OCI-LY7 (cell line): ENCODE data around the gene CDR2L. TPM values are rescaled to one million over a fixed set of nuclear protein-coding genes. Genes with fewer than 3 reads are reported as not detected.
A peak's percentile ranks its signal among the peaks of the same experiment; 100 is the strongest.

Experiments used
- BruUV-seq: library from RNA; stranded (reverse); fragments of 400-500 nt; replicated peaks from 2 replicates; lab custom pipeline; 2021; lab: Mats Ljungman, UMichigan
- CTCF ChIA-PET: fragments of 300-600 bp; sonication (Branson Sonifier 250); formaldehyde crosslinking; loops from one replicate; lab custom pipeline; 2022; ENCODE audit warnings: antibody characterized with exemption; ENCODE audit not compliant: unreplicated experiment; lab: Charles Lee
- POLR2A ChIA-PET: fragments of 300-600 bp; sonication (Branson Sonifier 250); formaldehyde crosslinking; loops from one replicate; lab custom pipeline; 2022; ENCODE audit warnings: antibody characterized with exemption; lab: Charles Lee
- DNase-seq: peaks from one replicate; pipeline ENCODE4 v3.0.0-alpha.2; 2015; ENCODE audit warnings: low spot score
- H2AFZ ChIP-seq: fragments of 200-600 bp; sonication (generic), shearing (Covaris generic); 2 replicates; pipeline ENCODE4 v1.6.1; 2014; ENCODE audit warnings: mild to moderate bottlenecking, antibody characterized with exemption, low read length, moderate library complexity
- H3K27ac ChIP-seq: fragments of 200-600 bp; sonication (generic); 2 replicates; pipeline ENCODE4 v1.5.1; 2014; ENCODE audit warnings: mixed run types, low read depth, mild to moderate bottlenecking, moderate library complexity, low read length, inconsistent platforms; ENCODE audit not compliant: poor library complexity, severe bottlenecking
- H3K36me3 ChIP-seq: fragments of 200-600 bp; sonication (generic); 2 replicates; pipeline ENCODE4 v1.6.1; 2014; ENCODE audit warnings: mild to moderate bottlenecking, antibody characterized with exemption, low read length, moderate library complexity, mixed read lengths; ENCODE audit not compliant: insufficient read depth
- H3K4me1 ChIP-seq: fragments of 200-600 bp; sonication (generic); 2 replicates; pipeline ENCODE4 v1.5.1; 2014; ENCODE audit warnings: mild to moderate bottlenecking, low read length; ENCODE audit not compliant: insufficient read depth, poor library complexity, severe bottlenecking
- H3K4me2 ChIP-seq: fragments of 200-600 bp; sonication (generic); 2 replicates; pipeline ENCODE4 v1.6.1; 2014; ENCODE audit warnings: mild to moderate bottlenecking, low read length
- H3K4me3 ChIP-seq: fragments of 200-600 bp; sonication (generic); 2 replicates; pipeline ENCODE4 v1.5.1; 2014; ENCODE audit warnings: mild to moderate bottlenecking, low read depth, low read length; ENCODE audit not compliant: poor library complexity, severe bottlenecking
- H3K79me2 ChIP-seq: fragments of 200-600 bp; sonication (generic); 2 replicates; pipeline ENCODE4 v1.6.1; 2016; ENCODE audit warnings: low read depth, mild to moderate bottlenecking, low read length, moderate library complexity, mixed read lengths; ENCODE audit not compliant: insufficient read depth
- H3K9me2 ChIP-seq: fragments of 200-600 bp; sonication (generic); 2 replicates; pipeline ENCODE4 v1.6.1; 2016; ENCODE audit warnings: mild to moderate bottlenecking, low read length, mixed read lengths; ENCODE audit not compliant: insufficient read depth
- H3K9me3 ChIP-seq: fragments of 200-600 bp; sonication (generic); 2 replicates; pipeline ENCODE4 v1.6.1; 2014; ENCODE audit warnings: mild to moderate bottlenecking, mixed run types, low read length, mixed read lengths
- H4K20me1 ChIP-seq: fragments of 200-600 bp; sonication (generic); 2 replicates; pipeline ENCODE4 v1.6.1; 2014; ENCODE audit warnings: mild to moderate bottlenecking, antibody characterized with exemption, low read length, moderate library complexity, mixed read lengths; ENCODE audit not compliant: insufficient read depth
- EZH2phosphoT487 ChIP-seq: fragments of 200-600 bp; sonication (generic); IDR thresholded peaks from 2 replicates; pipeline ENCODE4 v1.6.1; 2018; ENCODE audit warnings: low read depth, borderline replicate concordance, mild to moderate bottlenecking, mixed run types, antibody characterized with exemption, low read length, moderate library complexity, mixed read lengths
- intact Hi-C: fragments of 100-400 bp; cut with micrococcal nuclease; formaldehyde crosslinking; loops from one replicate; pipeline ENCODE4 v1.10.0; 2022; ENCODE audit not compliant: unreplicated experiment
- total RNA-seq, 2 experiments: library from RNA; depleted of rRNA in 1 of 2; stranded (reverse); fragments of >200 nt in 1 of 2; shearing (Covaris generic) in 1 of 2; gene quantifications; 2 replicates each; pipeline ENCODE4 v1.2.3, GENCODE V29; 2014 to 2022
- TF ChIP-seq, protein P1 (sequence below): fragments of 200-600 bp; sonication (generic); conservative IDR thresholded peaks from 2 replicates; pipeline ENCODE4 v1.5.1; 2014; ENCODE audit warnings: mild to moderate bottlenecking, antibody characterized with exemption, low read length, moderate library complexity, mixed read lengths

The CDR2L gene
- total RNA-seq, 2 experiments from 2014 or later = 0.49 to 0.79 TPM

DNA sequence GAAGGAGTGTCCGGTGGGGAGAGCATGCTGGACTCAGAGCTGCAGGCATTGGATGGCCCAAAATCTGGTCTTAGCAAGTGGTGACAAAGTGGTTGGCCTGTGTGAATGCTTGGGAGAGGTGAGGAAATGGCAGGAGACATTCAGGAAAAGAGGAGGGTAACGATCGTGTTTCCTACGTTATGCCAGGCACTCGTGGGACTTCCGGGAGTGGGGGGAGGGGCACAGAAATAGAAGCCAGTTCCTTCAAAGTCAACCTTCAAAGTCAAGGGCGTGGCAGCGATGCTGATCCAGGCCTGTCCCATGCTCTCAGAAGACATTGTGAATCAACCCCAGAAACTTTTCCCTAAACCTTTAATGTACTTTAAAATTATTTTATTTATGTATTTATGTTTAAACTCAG is 47.9 kb upstream of the CDR2L start:
- Histone ChIP-seq H3K79me2 (no peaks in the 10 kb centered on the region), H3K4me2 (0 out of 2 replicates have a peak overlapping the region, but pooled peaks have one; percentile 15), H3K4me3 (no peak overlapping the region), H3K36me3 (no peaks in the 10 kb centered on the region), H2AFZ (0 out of 2 replicates have a peak overlapping the region, but pooled peaks have one; percentile 21), H3K9me3 (no peaks in the 10 kb centered on the region), H3K9me2 (no peaks in the 10 kb centered on the region), H4K20me1 (no peaks in the 10 kb centered on the region), H3K4me1 (peaks cover 5% of the 10 kb centered on the region), H3K27ac (no peak overlapping the region)
- intact Hi-C loops = no loop called here
- TF ChIP-seq EZH2phosphoT487 = no peak
- TF ChIP-seq, protein P1, sequence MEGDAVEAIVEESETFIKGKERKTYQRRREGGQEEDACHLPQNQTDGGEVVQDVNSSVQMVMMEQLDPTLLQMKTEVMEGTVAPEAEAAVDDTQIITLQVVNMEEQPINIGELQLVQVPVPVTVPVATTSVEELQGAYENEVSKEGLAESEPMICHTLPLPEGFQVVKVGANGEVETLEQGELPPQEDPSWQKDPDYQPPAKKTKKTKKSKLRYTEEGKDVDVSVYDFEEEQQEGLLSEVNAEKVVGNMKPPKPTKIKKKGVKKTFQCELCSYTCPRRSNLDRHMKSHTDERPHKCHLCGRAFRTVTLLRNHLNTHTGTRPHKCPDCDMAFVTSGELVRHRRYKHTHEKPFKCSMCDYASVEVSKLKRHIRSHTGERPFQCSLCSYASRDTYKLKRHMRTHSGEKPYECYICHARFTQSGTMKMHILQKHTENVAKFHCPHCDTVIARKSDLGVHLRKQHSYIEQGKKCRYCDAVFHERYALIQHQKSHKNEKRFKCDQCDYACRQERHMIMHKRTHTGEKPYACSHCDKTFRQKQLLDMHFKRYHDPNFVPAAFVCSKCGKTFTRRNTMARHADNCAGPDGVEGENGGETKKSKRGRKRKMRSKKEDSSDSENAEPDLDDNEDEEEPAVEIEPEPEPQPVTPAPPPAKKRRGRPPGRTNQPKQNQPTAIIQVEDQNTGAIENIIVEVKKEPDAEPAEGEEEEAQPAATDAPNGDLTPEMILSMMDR = no peak
- ChIA-PET POLR2A (interaction anchor here (0.6 kb wide), 1 partner anchor 201 kb away, joined by 3 read pairs; no protein-coding TSS in a partner anchor), CTCF (interaction anchor here (1.4 kb wide), 1 partner anchor 22 kb away, joined by 4 read pairs; no protein-coding TSS in a partner anchor)
- BruUV-seq = no TSS peak
- DNase-seq = no peak

GRCh38 chr17:74941128-74941725 is 46.2 kb upstream of the CDR2L start:
- Histone ChIP-seq H3K79me2 (no peaks in the 10 kb centered on the region), H3K9me3 (no peaks in the 10 kb centered on the region), H3K27ac (no peak overlapping the region), H2AFZ (no peak overlapping the region), H3K4me2 (no peak overlapping the region), H3K4me3 (no peak overlapping the region), H3K9me2 (no peaks in the 10 kb centered on the region), H3K36me3 (no peaks in the 10 kb centered on the region), H4K20me1 (no peaks in the 10 kb centered on the region), H3K4me1 (peaks cover 5% of the 10 kb centered on the region)
- no TSS peak for BruUV-seq
- intact Hi-C loops = no loop called here
- POLR2A ChIA-PET = no interaction called here
- TF ChIP-seq EZH2phosphoT487 = no peak
- TF ChIP-seq, protein P1 = no peak
- DNase-seq = no peak
- CTCF ChIA-PET = no interaction called here
